WTC11 (cell line): ENCODE data around the gene PLEK. TPM values are rescaled to one million over a fixed set of nuclear protein-coding genes. Genes with fewer than 3 reads are reported as not detected.
"Not testable (repeated sequence)": the region's sequence is repeated elsewhere in the genome, so short reads cannot be mapped to it uniquely, and the experiment has no call there.

Source experiments
- ATAC-seq: fragments of 200-7000 bp; cut with Tn5 transposase; 2 replicates; pipeline ENCODE4 v1.10.0; 2021; ENCODE audit warnings: mild to moderate bottlenecking, moderate library complexity
- CTCF ChIA-PET: fragments of 300-600 bp; sonication (Branson Sonifier 250); formaldehyde crosslinking; loops from one replicate; lab custom pipeline; 2021; ENCODE audit warnings: antibody characterized with exemption; lab: Charles Lee
- POLR2A ChIA-PET: fragments of 350-600 bp; sonication (Branson Sonifier 250); formaldehyde crosslinking; loops from one replicate; lab custom pipeline; 2021; ENCODE audit warnings: antibody characterized with exemption; lab: Charles Lee
- DNase-seq: peaks from one replicate; pipeline ENCODE4 v3.0.0; 2021; ENCODE audit warnings: low spot score
- H3K27ac Mint-ChIP-seq: 2 replicates; pipeline ENCODE4 v1.8.0; 2021; ENCODE audit warnings: mixed read lengths
- H3K27me3 Mint-ChIP-seq: 2 replicates; pipeline ENCODE4 v1.8.0; 2021; ENCODE audit warnings: low read depth, mild to moderate bottlenecking, moderate library complexity, mixed read lengths
- H3K36me3 Mint-ChIP-seq: 2 replicates; pipeline ENCODE4 v1.8.0; 2021; ENCODE audit warnings: mixed read lengths
- H3K4me1 Mint-ChIP-seq: 2 replicates; pipeline ENCODE4 v1.8.0; 2022; ENCODE audit warnings: mixed read lengths
- H3K4me3 Mint-ChIP-seq: 2 replicates; pipeline ENCODE4 v1.8.0; 2021; ENCODE audit warnings: mild to moderate bottlenecking, moderate library complexity, mixed read lengths
- H3K9me3 Mint-ChIP-seq: 2 replicates; pipeline ENCODE4 v1.8.0; 2021; ENCODE audit warnings: mixed read lengths
- AR ChIP-seq: fragments of 250-450 bp; sonication (Bioruptor Pico); IDR thresholded peaks from 2 replicates; pipeline ENCODE4 v1.9.0; 2021; ENCODE audit warnings: mild to moderate bottlenecking
- ELF4 ChIP-seq: sonication (generic); formaldehyde crosslinking; IDR thresholded peaks from 2 replicates; pipeline ENCODE4 v1.8.1; 2022; ENCODE audit warnings: low read depth, mild to moderate bottlenecking, moderate library complexity, missing genetic modification reagents
- EMX1 ChIP-seq: fragments of 250-450 bp; sonication (Bioruptor Pico); IDR thresholded peaks from 2 replicates; pipeline ENCODE4 v1.8.0; 2021; ENCODE audit warnings: mild to moderate bottlenecking
- ETV6 ChIP-seq: sonication (generic); formaldehyde crosslinking; IDR thresholded peaks from 2 replicates; pipeline ENCODE4 v1.8.1; 2022; ENCODE audit warnings: mild to moderate bottlenecking, missing genetic modification reagents
- FOXK1 ChIP-seq: sonication (generic); formaldehyde crosslinking; IDR thresholded peaks from 2 replicates; pipeline ENCODE4 v1.8.0; 2022; ENCODE audit warnings: mild to moderate bottlenecking, moderate library complexity, missing genetic modification reagents
- MAX ChIP-seq: sonication (generic); formaldehyde crosslinking; IDR thresholded peaks from 2 replicates; pipeline ENCODE4 v1.8.0; 2022; ENCODE audit warnings: mild to moderate bottlenecking, missing genetic modification reagents
- NFATC4 ChIP-seq: fragments of 250-450 bp; sonication (Bioruptor Pico); IDR thresholded peaks from 2 replicates; pipeline ENCODE4 v1.9.0; 2021; ENCODE audit warnings: mild to moderate bottlenecking
- NFE2L1 ChIP-seq: sonication (generic); formaldehyde crosslinking; IDR thresholded peaks from 2 replicates; pipeline ENCODE4 v1.8.1; 2023; ENCODE audit warnings: missing genetic modification reagents
- NR2C2 ChIP-seq: sonication (generic); formaldehyde crosslinking; IDR thresholded peaks from 2 replicates; pipeline ENCODE4 v1.8.0; 2022; ENCODE audit warnings: mild to moderate bottlenecking, missing genetic modification reagents
- SMAD4 ChIP-seq: sonication (generic); formaldehyde crosslinking; IDR thresholded peaks from 2 replicates; pipeline ENCODE4 v1.8.0; 2022; ENCODE audit warnings: mild to moderate bottlenecking, missing genetic modification reagents
- ZMAT4 ChIP-seq: fragments of 250-450 bp; sonication (Bioruptor Pico); IDR thresholded peaks from 2 replicates; pipeline ENCODE4 v1.9.0; 2021; ENCODE audit warnings: mild to moderate bottlenecking
- ZNF121 ChIP-seq: sonication (generic); formaldehyde crosslinking; IDR thresholded peaks from 2 replicates; pipeline ENCODE4 v1.8.0; 2023; ENCODE audit warnings: missing genetic modification reagents
- ZNF219 ChIP-seq: sonication (generic); formaldehyde crosslinking; IDR thresholded peaks from 2 replicates; pipeline ENCODE4 v1.8.0; 2023; ENCODE audit warnings: missing genetic modification reagents, mild to moderate bottlenecking, borderline replicate concordance
- total RNA-seq: library from RNA; stranded (reverse); gene quantifications from 3 replicates; pipeline ENCODE4 v1.2.3, GENCODE V29; 2021
- TF ChIP-seq, protein P1 (sequence below): fragments of 250-450 bp; sonication (Bioruptor Pico); IDR thresholded peaks from 2 replicates; pipeline ENCODE4 v1.8.0; 2021; ENCODE audit warnings: mild to moderate bottlenecking
- TF ChIP-seq, protein P2 (sequence below): sonication (generic); formaldehyde crosslinking; IDR thresholded peaks from 2 replicates; pipeline ENCODE4 v1.8.1; 2023; ENCODE audit warnings: mild to moderate bottlenecking, missing genetic modification reagents, moderate library complexity
- TF ChIP-seq, protein P3 (sequence below): fragments of 250-450 bp; sonication (Bioruptor Pico); IDR thresholded peaks from 2 replicates; pipeline ENCODE4 v2.1.2; 2022; ENCODE audit warnings: mild to moderate bottlenecking, moderate library complexity

The PLEK gene
- total RNA-seq, 1 experiment from 2014 or later, result 0.26 TPM

- CTCF ChIA-PET, result no interaction called here
- Mint-ChIP-seq H3K27ac (no peak overlapping the region), H3K4me1 (no peaks in the 10 kb centered on the region), H3K4me3 (no peak overlapping the region), H3K9me3 (no peaks in the 10 kb centered on the region), H3K27me3 (no peaks in the 10 kb centered on the region)
- DNase-seq, result no peak
- POLR2A ChIA-PET, result no interaction called here
- TF ChIP-seq NR2C2 (CRISPR knock-in tag) (no peak), EMX1 (CRISPR knock-in tag) (no peak), MAX (CRISPR knock-in tag) (no peak), AR (CRISPR knock-in tag) (no peak), ZMAT4 (CRISPR knock-in tag) (no peak), NFATC4 (CRISPR knock-in tag) (no peak), ELF4 (CRISPR knock-in tag) (no peak)
- TF ChIP-seq, all 79 proteins: peak for 0
- ATAC-seq, result no peak
- no peaks in the 10 kb centered on the region for H3K36me3 Mint-ChIP-seq
Observed at GRCh38 chr2:68377137-68377780, 12.2 kb downstream of the PLEK start.

- not testable (repeated sequence) for H3K36me3 Mint-ChIP-seq, DNase-seq, H3K27ac Mint-ChIP-seq, H3K4me1 Mint-ChIP-seq, H3K4me3 Mint-ChIP-seq, ATAC-seq, H3K9me3 Mint-ChIP-seq, H3K27me3 Mint-ChIP-seq
- POLR2A ChIA-PET, result interaction anchor here (0.5 kb wide), 1 partner anchor 634 kb away, joined by 5 read pairs; the partner anchor contains the start of gene ANTXR1
- CTCF ChIA-PET, result interaction anchor here (0.8 kb wide), 1 partner anchor 63 kb away, joined by 3 read pairs; no protein-coding TSS in a partner anchor
Observed at GRCh38 chr2:68378779-68379178, 13.7 kb downstream of the PLEK start.

- Mint-ChIP-seq H3K27me3 (no peaks in the 10 kb centered on the region; the same call in 1 of the 2 replicates), H3K36me3 (no peaks in the 10 kb centered on the region), H3K27ac (no peak overlapping the region), H3K9me3 (no peaks in the 10 kb centered on the region), H3K4me3 (no peak overlapping the region), H3K4me1 (no peaks in the 10 kb centered on the region)
- ATAC-seq (no peak), DNase-seq (no peak)
- POLR2A ChIA-PET, result interaction anchor here (0.5 kb wide), 1 partner anchor 634 kb away, joined by 5 read pairs; the partner anchor contains the start of gene ANTXR1
- CTCF ChIA-PET, result interaction anchor here (0.8 kb wide), 1 partner anchor 63 kb away, joined by 3 read pairs; no protein-coding TSS in a partner anchor
- TF ChIP-seq FOXK1 (CRISPR knock-in tag) (no peak), NFE2L1 (no peak), SMAD4 (CRISPR knock-in tag) (no peak), ZNF121 (no peak), ETV6 (CRISPR knock-in tag) (no peak), ZNF219 (no peak)
- TF ChIP-seq, protein P1, sequence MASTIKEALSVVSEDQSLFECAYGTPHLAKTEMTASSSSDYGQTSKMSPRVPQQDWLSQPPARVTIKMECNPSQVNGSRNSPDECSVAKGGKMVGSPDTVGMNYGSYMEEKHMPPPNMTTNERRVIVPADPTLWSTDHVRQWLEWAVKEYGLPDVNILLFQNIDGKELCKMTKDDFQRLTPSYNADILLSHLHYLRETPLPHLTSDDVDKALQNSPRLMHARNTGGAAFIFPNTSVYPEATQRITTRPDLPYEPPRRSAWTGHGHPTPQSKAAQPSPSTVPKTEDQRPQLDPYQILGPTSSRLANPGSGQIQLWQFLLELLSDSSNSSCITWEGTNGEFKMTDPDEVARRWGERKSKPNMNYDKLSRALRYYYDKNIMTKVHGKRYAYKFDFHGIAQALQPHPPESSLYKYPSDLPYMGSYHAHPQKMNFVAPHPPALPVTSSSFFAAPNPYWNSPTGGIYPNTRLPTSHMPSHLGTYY (CRISPR knock-in tag), result no peak
- TF ChIP-seq, protein P2, sequence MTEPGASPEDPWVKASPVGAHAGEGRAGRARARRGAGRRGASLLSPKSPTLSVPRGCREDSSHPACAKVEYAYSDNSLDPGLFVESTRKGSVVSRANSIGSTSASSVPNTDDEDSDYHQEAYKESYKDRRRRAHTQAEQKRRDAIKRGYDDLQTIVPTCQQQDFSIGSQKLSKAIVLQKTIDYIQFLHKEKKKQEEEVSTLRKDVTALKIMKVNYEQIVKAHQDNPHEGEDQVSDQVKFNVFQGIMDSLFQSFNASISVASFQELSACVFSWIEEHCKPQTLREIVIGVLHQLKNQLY, result no peak
- TF ChIP-seq, protein P3, sequence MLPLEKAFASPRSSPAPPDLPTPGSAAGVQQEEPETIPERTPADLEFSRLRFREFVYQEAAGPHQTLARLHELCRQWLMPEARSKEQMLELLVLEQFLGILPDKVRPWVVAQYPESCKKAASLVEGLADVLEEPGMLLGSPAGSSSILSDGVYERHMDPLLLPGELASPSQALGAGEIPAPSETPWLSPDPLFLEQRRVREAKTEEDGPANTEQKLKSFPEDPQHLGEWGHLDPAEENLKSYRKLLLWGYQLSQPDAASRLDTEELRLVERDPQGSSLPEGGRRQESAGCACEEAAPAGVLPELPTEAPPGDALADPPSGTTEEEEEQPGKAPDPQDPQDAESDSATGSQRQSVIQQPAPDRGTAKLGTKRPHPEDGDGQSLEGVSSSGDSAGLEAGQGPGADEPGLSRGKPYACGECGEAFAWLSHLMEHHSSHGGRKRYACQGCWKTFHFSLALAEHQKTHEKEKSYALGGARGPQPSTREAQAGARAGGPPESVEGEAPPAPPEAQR (CRISPR knock-in tag), result no peak
Observed at GRCh38 chr2:68379184-68379708, 14.2 kb downstream of the PLEK start.
